ENCODE results near the gene PIK3R1. TPM values are rescaled to one million over a fixed set of nuclear protein-coding genes. Genes with fewer than 3 reads are reported as not detected.
A peak's percentile ranks its signal among the peaks of the same experiment; 100 is the strongest.

The PIK3R1 gene
- total and polyA plus RNA-seq, 7 donors, result 29.7 to 155 (median 102) TPM

DNA sequence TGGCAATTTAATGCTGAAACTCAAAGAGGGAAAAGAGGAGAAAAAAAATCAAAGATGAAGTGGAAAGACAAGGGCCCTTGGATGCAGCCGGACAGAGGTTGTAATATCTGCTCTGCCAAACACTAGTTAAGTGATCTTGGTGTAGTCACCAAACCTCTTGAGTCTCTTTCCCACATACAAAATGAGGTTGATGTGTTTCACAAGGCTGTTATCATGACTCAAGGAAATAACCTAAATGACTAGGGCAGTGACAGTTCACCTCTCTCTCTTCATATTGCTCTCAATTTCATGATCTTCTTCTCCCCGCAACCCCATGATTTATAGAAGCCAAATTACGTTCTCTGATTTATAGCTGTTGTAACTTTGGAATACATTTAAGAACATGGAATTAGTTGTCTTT, 44.9 kb downstream of the PIK3R1 start:
- H3K27me3 ChIP-seq (ENCODE audit: insufficient read depth in 3 of 3, low read length in 2 of 3), result no peaks in the 10 kb centered on the region
- H3K4me1 ChIP-seq, result peaks cover 87% of the 10 kb centered on the region
- no peaks in the 10 kb centered on the region for H3K36me3 ChIP-seq (ENCODE audit: insufficient read depth in 1 of 2, low read depth in 1 of 2)
- peak; percentile 58 to 80 (median 71) for ATAC-seq
- intact Hi-C loops (cut with DNase I), result no loop called here
- H3K27ac ChIP-seq, result peak overlapping the region; percentile 60
- TF ChIP-seq, protein P1, sequence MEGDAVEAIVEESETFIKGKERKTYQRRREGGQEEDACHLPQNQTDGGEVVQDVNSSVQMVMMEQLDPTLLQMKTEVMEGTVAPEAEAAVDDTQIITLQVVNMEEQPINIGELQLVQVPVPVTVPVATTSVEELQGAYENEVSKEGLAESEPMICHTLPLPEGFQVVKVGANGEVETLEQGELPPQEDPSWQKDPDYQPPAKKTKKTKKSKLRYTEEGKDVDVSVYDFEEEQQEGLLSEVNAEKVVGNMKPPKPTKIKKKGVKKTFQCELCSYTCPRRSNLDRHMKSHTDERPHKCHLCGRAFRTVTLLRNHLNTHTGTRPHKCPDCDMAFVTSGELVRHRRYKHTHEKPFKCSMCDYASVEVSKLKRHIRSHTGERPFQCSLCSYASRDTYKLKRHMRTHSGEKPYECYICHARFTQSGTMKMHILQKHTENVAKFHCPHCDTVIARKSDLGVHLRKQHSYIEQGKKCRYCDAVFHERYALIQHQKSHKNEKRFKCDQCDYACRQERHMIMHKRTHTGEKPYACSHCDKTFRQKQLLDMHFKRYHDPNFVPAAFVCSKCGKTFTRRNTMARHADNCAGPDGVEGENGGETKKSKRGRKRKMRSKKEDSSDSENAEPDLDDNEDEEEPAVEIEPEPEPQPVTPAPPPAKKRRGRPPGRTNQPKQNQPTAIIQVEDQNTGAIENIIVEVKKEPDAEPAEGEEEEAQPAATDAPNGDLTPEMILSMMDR (IDR thresholded peaks at IDR 0.05), result no peak
- H3K9me3 ChIP-seq, result no peaks in the 10 kb centered on the region
- no peak overlapping the region for H3K4me3 ChIP-seq
- WGBS, 3 donors, result 57 to 89% (median 65%) methylated on average over 3 of the region's 3 CpGs
- DNase-seq, result no peak

DNA sequence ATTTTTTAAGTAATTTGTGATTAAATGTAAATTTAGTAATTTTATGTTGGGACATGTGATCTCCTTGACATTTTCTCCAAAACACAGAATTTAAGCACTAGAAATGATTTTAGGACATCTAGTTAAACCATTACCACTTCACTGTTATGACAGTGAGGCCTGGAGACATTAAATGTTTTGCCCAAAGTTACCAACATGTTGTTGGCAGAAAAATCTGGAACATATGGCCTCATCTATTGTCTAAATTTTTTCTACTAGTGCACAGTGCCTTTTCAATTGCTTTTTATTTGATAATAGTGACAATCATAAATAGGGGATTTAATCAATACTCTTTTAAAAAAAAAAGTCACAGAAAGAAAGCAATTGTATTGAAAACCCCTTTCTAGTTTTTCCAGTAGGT, 45.6 kb downstream of the PIK3R1 start:
- DNase-seq (no peak), ATAC-seq (peak in 1 of 4 donors; percentile 23)
- no peak overlapping the region for H3K4me3 ChIP-seq
- no peaks in the 10 kb centered on the region for H3K27me3 ChIP-seq (ENCODE audit: insufficient read depth in 3 of 3, low read length in 2 of 3)
- TF ChIP-seq, protein P1 (IDR thresholded peaks at IDR 0.05), result no peak
- no peaks in the 10 kb centered on the region for H3K9me3 ChIP-seq
- no peaks in the 10 kb centered on the region for H3K36me3 ChIP-seq (ENCODE audit: insufficient read depth in 1 of 2, low read depth in 1 of 2)
- peaks cover 87% of the 10 kb centered on the region for H3K4me1 ChIP-seq
- intact Hi-C loops (cut with DNase I), result no loop called here
- peak overlapping the region; percentile 60 for H3K27ac ChIP-seq

- 39 to 51% (median 41%) methylated on average over 4 of the region's 4 CpGs for WGBS, 3 donors
- DNase-seq (no peak), ATAC-seq (peak; percentile 22 to 78 (median 68))
- Histone ChIP-seq H3K4me3 (peak overlapping the region; percentile 6), H3K4me1 (peaks cover 90% of the 10 kb centered on the region), H3K36me3 (ENCODE audit: insufficient read depth in 1 of 2, low read depth in 1 of 2) (no peaks in the 10 kb centered on the region), H3K9me3 (no peaks in the 10 kb centered on the region), H3K27me3 (ENCODE audit: insufficient read depth in 3 of 3, low read length in 2 of 3) (no peaks in the 10 kb centered on the region), H3K27ac (peak overlapping the region; percentile 60)
- TF ChIP-seq, protein P1 (IDR thresholded peaks at IDR 0.05), result peak; percentile 23
- intact Hi-C loops (cut with DNase I), result no loop called here
Observed at GRCh38 chr5:68261569-68262065, 46.1 kb downstream of the PIK3R1 start.

GRCh38 chr5:68264024-68264956, 48.7 kb downstream of the PIK3R1 start:
- intact Hi-C loops (cut with DNase I), result no loop called here
- H3K27me3 ChIP-seq (ENCODE audit: insufficient read depth in 3 of 3, low read length in 2 of 3), result no peaks in the 10 kb centered on the region
- H3K4me1 ChIP-seq, result peaks cover 89% of the 10 kb centered on the region
- 79 to 84% (median 80%) methylated on average over 10 of the region's 10 CpGs for WGBS, 3 donors
- H3K4me3 ChIP-seq, result no peak overlapping the region
- TF ChIP-seq, protein P1 (IDR thresholded peaks at IDR 0.05), result no peak
- H3K9me3 ChIP-seq, result no peaks in the 10 kb centered on the region
- H3K27ac ChIP-seq, result peak overlapping the region; percentile 50
- ATAC-seq (no peak), DNase-seq (no peak)
- no peaks in the 10 kb centered on the region for H3K36me3 ChIP-seq (ENCODE audit: insufficient read depth in 1 of 2, low read depth in 1 of 2)
